Effector CD4-positive, alpha-beta T cell (primary cell): ENCODE measurements around the gene PUDP.
"Not testable (repeated sequence)": the region's sequence is repeated elsewhere in the genome, so short reads cannot be mapped to it uniquely, and the experiment has no call there.

Source experiments
- DNase-seq: peaks from one replicate; pipeline ENCODE4 v3.0.0-alpha.2; 2020

The PUDP gene

GRCh38 chrX:7071390-7071789, 76.6 kb downstream of the PUDP start:
- no peak for DNase-seq

- no peak for DNase-seq
Observed at GRCh38 chrX:7069556-7069955, 78.4 kb downstream of the PUDP start.

GRCh38 chrX:7068939-7069367, 79.0 kb downstream of the PUDP start:
- DNase-seq = no peak

GRCh38 chrX:7067256-7067655, 80.7 kb downstream of the PUDP start:
- no peak for DNase-seq

DNA sequence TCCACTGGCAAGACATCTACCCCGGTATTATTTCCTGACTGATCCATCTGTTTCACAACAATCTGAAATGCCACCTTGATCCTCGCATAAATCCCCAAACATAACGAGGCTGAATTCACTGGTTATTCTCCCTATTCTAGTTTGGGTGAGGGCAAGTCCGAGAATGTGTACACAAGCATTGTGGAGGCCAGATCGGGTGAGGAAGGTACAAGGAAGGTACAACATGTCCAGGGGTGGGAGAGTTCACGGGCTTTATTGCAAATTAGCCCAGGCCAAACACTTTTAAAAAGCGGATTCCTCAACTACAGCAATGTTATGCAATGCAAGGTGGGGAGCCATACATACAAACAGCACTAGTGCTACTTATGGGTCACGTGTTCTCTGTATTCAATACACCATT, 82.5 kb downstream of the PUDP start:
- no peak for DNase-seq

- no peak for DNase-seq
Observed at GRCh38 chrX:7062903-7063302, 85.0 kb downstream of the PUDP start.

DNA sequence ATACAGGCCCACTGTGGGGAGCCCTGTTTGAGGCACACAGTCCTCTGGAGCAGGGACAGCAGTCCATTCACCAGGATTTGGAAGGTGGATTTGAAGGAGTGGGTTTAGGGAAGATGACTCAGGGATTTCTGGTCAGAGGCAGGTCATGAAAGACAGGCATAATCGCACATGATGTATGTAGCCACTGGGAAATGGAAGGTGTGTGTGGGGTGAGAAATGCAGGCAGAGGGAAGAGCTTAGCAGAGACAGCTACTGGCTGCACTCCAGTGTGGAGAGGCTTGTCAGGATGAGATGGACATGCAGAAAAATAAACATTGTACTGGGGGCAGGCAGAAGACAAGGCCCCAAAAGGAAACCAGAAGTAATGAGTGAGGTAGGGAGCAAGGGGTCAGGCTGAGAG, 85.7 kb downstream of the PUDP start:
- DNase-seq = no peak

DNA sequence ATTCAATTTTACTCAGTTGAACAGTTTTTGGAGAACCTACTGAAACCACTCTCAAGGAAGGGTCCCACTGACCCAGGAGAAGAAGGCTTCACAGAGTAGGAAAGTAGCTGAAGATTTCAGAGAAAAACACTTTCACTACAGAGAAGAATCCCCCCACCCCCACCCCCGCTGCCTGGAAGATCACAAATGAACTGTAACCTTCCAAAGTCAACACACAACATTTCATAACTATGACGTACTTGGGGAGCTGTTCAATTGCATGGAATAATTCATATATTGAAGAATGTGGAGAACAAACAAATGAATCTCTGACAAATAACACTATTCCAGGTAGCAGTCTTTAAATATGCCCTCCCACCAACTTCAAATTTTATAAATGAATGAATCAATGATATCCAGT, 86.5 kb downstream of the PUDP start:
- no peak for DNase-seq

DNA sequence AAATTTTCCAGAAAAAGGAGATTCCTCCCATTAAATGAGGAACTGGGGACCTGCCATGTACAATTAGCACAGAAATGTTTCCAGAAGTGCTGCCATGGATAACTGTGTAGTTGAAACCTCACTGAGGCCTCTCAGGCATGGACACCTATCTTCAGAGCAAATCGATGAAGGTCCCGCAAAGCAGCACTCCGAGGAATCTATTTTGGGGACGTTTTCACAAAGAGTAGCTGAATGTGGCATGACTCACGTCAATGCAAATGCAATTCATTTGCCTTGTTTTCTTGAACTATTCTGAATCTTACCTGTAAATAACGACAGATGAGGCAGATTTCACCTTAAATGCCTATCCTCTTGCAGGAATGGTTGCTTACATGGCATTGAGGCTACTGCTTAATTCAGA, 87.5 kb downstream of the PUDP start:
- no peak for DNase-seq

DNA sequence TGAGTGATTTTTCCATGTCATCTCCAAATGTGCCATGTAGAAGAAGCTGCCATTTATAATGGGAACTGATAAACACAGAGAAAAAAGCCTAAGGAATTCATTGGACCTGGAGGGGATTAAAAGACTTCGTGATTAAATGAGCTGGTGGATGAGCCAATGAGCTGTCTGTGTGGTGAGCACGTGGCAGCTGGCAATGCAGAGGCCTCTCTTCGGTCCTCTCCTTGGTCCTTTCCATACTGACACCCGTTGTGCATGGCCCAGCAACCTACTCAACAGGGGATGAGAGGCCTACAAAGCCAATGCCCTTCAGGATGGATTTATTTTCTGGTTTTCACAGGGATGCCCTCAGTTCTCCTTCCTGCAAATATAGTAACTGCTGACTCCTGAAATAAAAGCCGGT, 88.1 kb downstream of the PUDP start:
- DNase-seq = no peak

GRCh38 chrX:7059214-7059838, 88.6 kb downstream of the PUDP start:
- no peak for DNase-seq

- no peak for DNase-seq
Observed at GRCh38 chrX:7055386-7056137, 92.4 kb downstream of the PUDP start.

GRCh38 chrX:7054219-7055216, 93.4 kb downstream of the PUDP start:
- DNase-seq = no peak

GRCh38 chrX:7052541-7052940, 95.4 kb downstream of the PUDP start:
- no peak for DNase-seq

DNA sequence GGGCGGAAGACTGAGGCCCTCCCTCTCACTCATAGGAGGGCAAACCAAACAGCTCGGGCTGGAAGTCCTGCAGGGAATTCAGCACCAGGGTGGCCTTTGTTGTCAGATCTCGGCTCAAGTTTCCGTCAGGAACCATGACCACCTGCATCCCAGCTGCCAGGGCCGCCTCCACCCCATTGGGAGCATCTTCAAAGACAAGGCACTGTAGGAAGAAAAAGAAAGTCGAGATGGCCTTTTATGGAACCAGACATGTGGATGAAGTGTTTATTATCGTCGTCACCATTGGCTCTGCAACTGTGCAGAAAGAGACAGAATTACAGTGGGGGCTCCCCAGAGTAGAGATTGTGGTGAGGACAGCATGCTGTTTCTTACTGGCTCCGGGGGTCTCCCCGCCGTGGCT, 97.7 kb downstream of the PUDP start:
- no peak for DNase-seq

DNA sequence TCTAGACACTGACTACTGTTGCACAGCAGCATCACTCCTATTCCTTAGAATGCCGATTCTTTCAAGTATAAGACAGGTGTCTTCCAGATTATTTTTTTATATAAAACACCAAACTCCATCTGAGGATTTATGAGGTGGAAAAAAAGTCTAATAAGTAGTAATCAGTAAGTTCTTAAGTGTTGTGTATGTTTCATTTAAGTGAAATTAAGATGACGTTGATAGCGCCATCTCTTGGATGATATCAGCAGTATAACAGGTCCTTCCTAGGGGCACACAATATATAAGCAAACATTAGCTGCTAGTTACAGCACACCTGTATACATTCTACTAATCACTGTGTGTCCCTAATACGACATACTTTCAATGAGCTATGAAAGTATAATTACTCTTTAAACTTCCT, 100.0 kb downstream of the PUDP start:
- DNase-seq = no peak

- no peak for DNase-seq
Observed at GRCh38 chrX:7045238-7045955, 102.6 kb downstream of the PUDP start.

- not testable (repeated sequence) for DNase-seq
Observed at GRCh38 chrX:7043796-7044433, 104.0 kb downstream of the PUDP start.

DNA sequence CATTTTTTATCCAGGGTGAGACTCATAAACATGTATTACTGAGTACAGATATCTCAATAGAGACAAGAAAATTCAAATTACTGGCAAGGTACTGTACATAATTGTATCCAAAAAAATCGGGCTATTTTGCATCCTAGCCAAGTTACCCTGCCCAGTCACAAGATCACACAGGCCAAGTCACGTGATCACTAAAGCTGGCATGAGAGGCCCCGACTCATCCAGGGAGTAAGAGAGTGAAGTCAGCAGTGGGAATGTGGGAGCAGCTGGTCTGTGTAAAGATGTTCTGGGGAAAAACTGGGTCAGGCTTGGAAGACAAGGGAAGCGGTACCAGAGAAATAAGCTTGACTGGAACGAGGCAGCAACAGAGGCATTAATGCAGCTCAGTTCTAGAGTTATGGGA, 119.7 kb downstream of the PUDP start:
- DNase-seq = no peak

DNA sequence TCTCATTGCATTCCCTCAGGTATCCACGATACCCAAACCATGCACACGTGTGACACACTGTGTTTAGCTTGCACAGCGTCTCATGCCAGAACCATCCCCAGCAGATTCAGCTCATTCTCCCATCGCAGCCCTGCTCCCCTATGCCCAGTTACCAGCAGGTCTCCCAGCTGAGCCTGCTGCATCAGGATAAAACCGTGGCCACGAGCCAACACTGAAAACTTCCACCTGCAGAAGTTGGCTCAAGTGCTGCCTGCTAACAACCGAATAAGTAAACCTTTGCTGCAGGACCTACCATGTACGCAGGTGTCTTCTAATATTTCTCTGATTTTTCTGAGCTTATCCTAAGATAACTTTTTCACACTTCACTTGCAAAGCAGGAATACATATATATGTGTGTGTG, 120.9 kb downstream of the PUDP start:
- DNase-seq = no peak

- DNase-seq = not testable (repeated sequence)
Observed at GRCh38 chrX:7026365-7026764, 121.6 kb downstream of the PUDP start.

DNA sequence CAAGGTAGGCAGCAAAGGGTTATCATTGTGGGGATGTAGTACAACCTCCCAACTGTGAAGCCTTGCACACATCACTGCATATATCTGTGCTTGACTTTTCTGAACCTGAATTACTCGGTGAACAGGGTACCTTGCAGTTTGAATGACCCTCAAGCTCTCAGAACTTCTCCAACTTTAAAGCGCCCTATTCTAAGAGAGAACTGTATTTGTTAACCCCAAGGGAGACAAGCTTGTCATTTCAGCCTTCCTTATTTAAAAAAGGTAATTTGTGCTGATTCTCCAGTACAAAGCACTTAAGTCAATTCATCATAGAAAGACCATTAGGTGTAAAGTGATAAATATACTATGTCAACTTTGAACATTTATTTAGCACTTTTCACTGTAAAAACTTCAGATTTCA, 122.5 kb downstream of the PUDP start:
- no peak for DNase-seq
